Bladder microvascular endothelial cell (primary cell): ENCODE results near the gene OR7G3. TPM values are rescaled to one million over a fixed set of nuclear protein-coding genes. Genes with fewer than 3 reads are reported as not detected.

ENCODE experiments used
- total RNA-seq: library from RNA; depleted of rRNA; stranded (reverse); fragments of >200 nt; gene quantifications from 2 replicates; pipeline ENCODE4 v1.2.3, GENCODE V29; 2014

OR7G3 gene
- total RNA-seq: not detected in 2 replicates

DNA sequence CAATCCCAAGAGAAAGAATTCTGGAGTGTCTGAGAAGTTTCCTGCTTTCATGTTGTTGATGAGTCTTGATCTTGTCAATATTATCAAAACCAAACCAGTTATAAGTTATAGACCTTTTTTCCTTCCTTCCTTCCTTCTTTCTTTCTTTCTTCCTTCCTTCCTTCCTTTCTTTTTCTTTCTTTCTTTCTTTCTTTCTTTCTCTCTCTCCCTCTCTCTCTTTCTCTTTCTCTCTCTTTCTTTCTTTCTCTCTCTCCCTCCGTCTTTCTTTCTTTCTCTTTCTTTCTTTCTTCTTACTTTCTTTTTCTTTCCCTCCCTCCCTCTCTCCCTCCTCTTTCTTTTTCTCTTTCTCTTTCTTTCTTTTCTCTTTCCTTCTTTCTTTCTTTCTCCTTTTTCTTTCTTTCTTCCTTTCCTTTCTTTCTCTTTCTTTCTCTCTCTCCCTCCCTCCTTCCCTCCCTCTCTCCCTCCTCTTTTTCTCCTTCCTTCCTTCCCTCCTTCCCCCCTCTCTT, at the start of gene OR7G3:
TSS of gene OR7G3 (minus strand) at position 51 of the 506 bp plus-strand sequence. CDS start at position 51, 0 bp downstream.

DNA sequence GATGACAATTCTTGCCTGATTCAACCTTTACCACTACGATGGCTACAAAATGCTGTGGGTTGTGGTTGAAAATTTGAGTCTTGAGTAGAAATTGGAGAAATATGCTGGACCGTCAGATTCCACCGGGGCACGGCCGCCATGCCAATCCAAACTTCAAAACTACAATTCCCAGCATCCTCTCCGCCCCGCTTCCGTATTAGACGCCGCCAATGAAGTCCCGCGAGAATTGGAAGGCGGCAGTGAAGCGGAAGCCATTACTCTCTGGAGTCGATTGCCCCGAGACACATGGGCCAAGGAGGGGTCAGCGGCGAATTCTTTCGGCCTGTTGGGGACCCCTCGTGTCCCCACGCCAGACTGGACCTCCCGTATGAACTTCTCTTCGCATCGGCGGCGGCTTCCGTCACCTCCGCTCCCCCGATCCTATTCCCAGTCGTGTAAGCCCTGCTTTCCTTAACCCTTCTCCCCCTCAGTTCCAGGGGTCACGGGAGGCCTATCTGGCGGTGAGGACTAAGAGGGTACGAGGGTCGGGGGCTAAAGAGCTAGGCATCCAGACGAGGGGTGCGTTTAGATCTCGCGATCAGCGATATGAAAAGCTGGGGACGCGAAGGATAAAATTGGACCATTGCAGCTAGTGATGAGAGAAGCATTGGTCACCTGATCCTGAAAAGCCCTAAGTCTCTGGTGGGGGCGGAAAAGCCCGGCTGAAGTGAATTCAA, 13.6 kb upstream of the OR7G3 start, which contains the start of gene ZNF317:
TSS of gene ZNF317 (plus strand) at position 239 of the 716 bp plus-strand sequence. CDS start 15,620 bp downstream, outside the sequence.

DNA sequence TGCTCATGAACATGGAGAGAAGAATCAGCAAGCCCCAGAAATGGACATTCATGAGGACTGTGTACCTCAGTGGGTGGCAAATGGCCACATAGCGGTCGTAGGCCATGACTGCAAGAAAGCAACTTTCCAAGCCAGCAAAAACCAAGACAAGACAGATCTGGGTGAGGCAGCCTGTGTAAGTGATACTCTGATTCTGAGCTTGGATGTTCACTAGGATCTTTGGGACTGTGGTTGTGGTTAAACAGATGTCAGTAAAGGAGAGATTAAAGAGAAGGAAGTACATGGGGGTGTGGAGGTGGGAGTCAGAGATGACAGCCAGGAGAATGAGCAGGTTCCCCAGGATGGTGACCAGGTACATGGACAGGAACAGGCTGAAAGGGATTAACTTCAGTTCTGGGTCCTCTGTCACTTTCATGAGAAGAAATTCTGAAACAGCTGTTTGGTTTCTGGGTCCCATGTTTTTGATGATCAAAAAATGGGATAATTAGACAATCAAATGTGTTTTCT, 11.4 kb downstream of the OR7G3 start, which contains the start of gene OR7G1:
TSS of gene OR7G1 (minus strand) at position 457 of the 507 bp plus-strand sequence. CDS start at position 457, 0 bp downstream.

DNA sequence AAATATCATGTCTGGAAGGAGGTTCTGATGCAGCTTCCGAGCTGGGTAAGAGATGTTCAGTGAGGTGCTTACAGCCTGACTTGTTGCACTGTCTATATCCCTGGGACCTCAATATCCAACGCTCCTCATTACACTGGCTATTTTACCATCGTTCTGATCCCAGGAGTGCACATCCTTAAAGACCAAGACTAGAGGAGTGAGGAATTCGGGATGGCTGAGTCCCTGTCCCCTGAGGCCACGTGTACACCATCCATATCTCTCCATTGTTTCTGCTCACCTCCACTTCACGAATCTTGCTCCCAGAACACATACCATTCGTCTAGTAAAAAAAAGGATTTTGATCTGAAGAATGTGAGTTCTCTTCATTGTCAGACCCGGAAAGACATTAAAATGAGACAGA, 19.4 kb downstream of the OR7G3 start, which contains the start of gene OR7G2:
TSS of gene OR7G2 (minus strand) at position 101 of the 400 bp plus-strand sequence. CDS start 4,232 bp downstream, outside the sequence.

DNA sequence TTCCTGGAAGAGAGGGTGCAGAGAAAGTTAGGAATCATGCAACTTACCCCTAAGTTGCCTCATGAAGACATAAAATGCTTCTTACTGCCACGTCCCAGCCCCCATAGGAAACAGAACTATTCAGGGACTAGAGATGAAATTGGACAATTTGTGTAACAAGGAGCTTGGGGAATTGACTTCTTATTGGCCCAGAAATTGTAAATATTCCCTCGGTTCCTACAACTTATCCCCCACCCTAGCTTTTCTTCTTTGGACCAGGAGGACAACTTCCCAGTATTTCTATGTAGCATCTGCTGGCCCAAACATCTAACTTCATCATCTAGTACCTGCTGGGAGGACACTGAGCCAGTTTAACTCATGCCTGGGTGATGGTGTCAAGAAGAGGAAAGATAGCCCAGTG, 40.0 kb downstream of the OR7G3 start, which contains the start of gene OR1M1:
TSS of gene OR1M1 (plus strand) at position 301 of the 400 bp plus-strand sequence. CDS start 6,184 bp downstream, outside the sequence.

Other genes starting within 250 kb of the OR7G3 start
- not detected in 2 replicates for gene MUC16, start 116.5 kb downstream of the OR7G3 start, total RNA-seq
- not detected in 2 replicates for gene OR1M1, start 39.9 kb downstream of the OR7G3 start, total RNA-seq
- gene OR7G2, start 19.5 kb downstream of the OR7G3 start, total RNA-seq: not detected in 2 replicates
- not detected in 2 replicates for gene OR7G1, start 11.2 kb downstream of the OR7G3 start, total RNA-seq
- 8.4 and 17.7 TPM in 2 replicates for gene ZNF317, start 13.4 kb upstream of the OR7G3 start, total RNA-seq
- not detected in 2 replicates for gene OR7D2, start 52.0 kb upstream of the OR7G3 start, total RNA-seq
- not detected in 2 replicates for gene OR7D4, start 92.6 kb upstream of the OR7G3 start, total RNA-seq
- gene OR7E24, start 124.0 kb upstream of the OR7G3 start, total RNA-seq: not detected in 2 replicates
- gene ZNF699, start 182.9 kb upstream of the OR7G3 start, total RNA-seq: 4.4 and 5.1 TPM in 2 replicates
- 4.7 and 16.3 TPM in 2 replicates for gene ZNF559, start 197.2 kb upstream of the OR7G3 start, total RNA-seq
- gene ZNF177, start 236.1 kb upstream of the OR7G3 start, total RNA-seq: 0.32 and 2.3 TPM in 2 replicates